SW 1271 (cell line): ENCODE results near the gene ABCA7.

Experiments
- DNase-seq, 2 experiments: peaks; one replicate each; lab custom pipeline; 2025; lab: John Stamatoyannopoulos, UW

The ABCA7 gene

GRCh38 chr19:1040476-1041271 lies 767 bp downstream of the ABCA7 start:
- peak; percentile 74 to 88 for DNase-seq

- no peak for DNase-seq
Observed at GRCh38 chr19:1041272-1041834, 1.4 kb downstream of the ABCA7 start.

GRCh38 chr19:1041835-1042685 lies 2.2 kb downstream of the ABCA7 start:
- peak in 1 of 2 experiments; percentile 48 for DNase-seq

- DNase-seq, result no peak
Observed at GRCh38 chr19:1042689-1043511, 3.0 kb downstream of the ABCA7 start.

GRCh38 chr19:1045247-1045603 lies 5.3 kb downstream of the ABCA7 start:
- peak in 1 of 2 experiments; percentile 45 for DNase-seq

- no peak for DNase-seq
Observed at GRCh38 chr19:1046117-1046626, 6.3 kb downstream of the ABCA7 start.

- DNase-seq, result no peak
Observed at GRCh38 chr19:1046836-1047695, 7.2 kb downstream of the ABCA7 start.

- no peak for DNase-seq
Observed at GRCh38 chr19:1047696-1048147, 7.8 kb downstream of the ABCA7 start.

- DNase-seq, result no peak
Observed at GRCh38 chr19:1049106-1049505, 9.2 kb downstream of the ABCA7 start.

- DNase-seq, result no peak
Observed at GRCh38 chr19:1049800-1050199, 9.9 kb downstream of the ABCA7 start.

GRCh38 chr19:1050989-1051788 lies 11.3 kb downstream of the ABCA7 start:
- DNase-seq, result no peak

- DNase-seq, result no peak
Observed at GRCh38 chr19:1051791-1052190, 11.9 kb downstream of the ABCA7 start.

- DNase-seq, result no peak
Observed at GRCh38 chr19:1052349-1052975, 12.6 kb downstream of the ABCA7 start.

GRCh38 chr19:1053176-1054101 lies 13.5 kb downstream of the ABCA7 start:
- no peak for DNase-seq

- no peak for DNase-seq
Observed at GRCh38 chr19:1054102-1055027, 14.5 kb downstream of the ABCA7 start.

GRCh38 chr19:1055028-1055425 lies 15.1 kb downstream of the ABCA7 start:
- DNase-seq, result no peak
